Measurements from ENCODE around the gene KCNH4.

DNA sequence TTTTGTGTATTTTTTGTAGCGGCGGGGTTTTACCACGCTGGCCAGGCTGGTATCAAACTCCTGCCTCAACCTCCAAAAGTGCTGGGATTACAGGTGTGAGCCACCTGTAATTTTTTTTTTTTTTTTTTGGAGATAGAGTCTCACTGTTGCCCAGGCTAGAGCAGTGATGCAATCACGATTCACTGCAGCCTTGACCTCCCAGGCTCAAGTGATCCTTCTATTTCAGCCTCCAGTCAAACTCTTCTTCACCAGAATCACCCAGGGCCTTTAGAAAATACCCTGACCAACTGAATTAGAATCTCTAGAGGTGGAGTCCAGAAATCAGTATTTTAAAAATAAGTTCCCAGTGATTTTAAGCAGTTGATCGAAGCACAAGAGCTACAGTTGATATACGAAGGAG is 45.8 kb downstream of the KCNH4 start:
- TF ChIP-seq, protein P1, sequence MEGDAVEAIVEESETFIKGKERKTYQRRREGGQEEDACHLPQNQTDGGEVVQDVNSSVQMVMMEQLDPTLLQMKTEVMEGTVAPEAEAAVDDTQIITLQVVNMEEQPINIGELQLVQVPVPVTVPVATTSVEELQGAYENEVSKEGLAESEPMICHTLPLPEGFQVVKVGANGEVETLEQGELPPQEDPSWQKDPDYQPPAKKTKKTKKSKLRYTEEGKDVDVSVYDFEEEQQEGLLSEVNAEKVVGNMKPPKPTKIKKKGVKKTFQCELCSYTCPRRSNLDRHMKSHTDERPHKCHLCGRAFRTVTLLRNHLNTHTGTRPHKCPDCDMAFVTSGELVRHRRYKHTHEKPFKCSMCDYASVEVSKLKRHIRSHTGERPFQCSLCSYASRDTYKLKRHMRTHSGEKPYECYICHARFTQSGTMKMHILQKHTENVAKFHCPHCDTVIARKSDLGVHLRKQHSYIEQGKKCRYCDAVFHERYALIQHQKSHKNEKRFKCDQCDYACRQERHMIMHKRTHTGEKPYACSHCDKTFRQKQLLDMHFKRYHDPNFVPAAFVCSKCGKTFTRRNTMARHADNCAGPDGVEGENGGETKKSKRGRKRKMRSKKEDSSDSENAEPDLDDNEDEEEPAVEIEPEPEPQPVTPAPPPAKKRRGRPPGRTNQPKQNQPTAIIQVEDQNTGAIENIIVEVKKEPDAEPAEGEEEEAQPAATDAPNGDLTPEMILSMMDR (IDR thresholded peaks at IDR 0.05), result no peak
- TF ChIP-seq POLR2AphosphoS5 (IDR thresholded peaks at IDR 0.05), result no peak
- TF ChIP-seq POLR2A (IDR thresholded peaks at IDR 0.05), result no peak
